Ovary (tissue), 9 donors: ENCODE results near the gene POGK. TPM values are rescaled to one million over a fixed set of nuclear protein-coding genes. Genes with fewer than 3 reads are reported as not detected.

Source experiments
- DNase-seq, 5 donors: peaks; one replicate each; pipeline ENCODE4 v3.0.0-alpha.2; 2019 to 2020
- H3K27ac ChIP-seq, 2 donors: fragments of 200-600 bp; one replicate each; pipeline versions ENCODE4 v1.5.1 to v1.8.0; 2019 to 2022
- H3K27me3 ChIP-seq: fragments of 200-600 bp; one replicate; pipeline ENCODE4 v1.8.0; 2022
- H3K36me3 ChIP-seq: fragments of 200-600 bp; sonication (generic); one replicate; pipeline ENCODE4 v1.5.1; 2019
- H3K4me1 ChIP-seq: one replicate; pipeline ENCODE4 v1.8.1; 2013; ENCODE audit warnings: mild to moderate bottlenecking, moderate library complexity; ENCODE audit not compliant: insufficient read depth
- H3K4me3 ChIP-seq: fragments of 200-600 bp; sonication (generic); one replicate; pipeline ENCODE4 v1.5.1; 2017
- H3K9me3 ChIP-seq, 2 donors: fragments of 200-600 bp in 1 of 2; sonication (generic) in 1 of 2; one replicate each; pipeline versions ENCODE4 v1.5.1 to v1.8.1; 2013 to 2019; ENCODE audit warnings: mild to moderate bottlenecking in 1 of 2, moderate library complexity in 1 of 2
- CTCF ChIP-seq, 3 donors: fragments of 450-650 bp in 2 of 3; fragments of 200-600 bp in 1 of 3; IDR thresholded peaks; one replicate each; pipeline versions ENCODE4 v1.5.1 to v1.8.0; 2016 to 2022; ENCODE audit warnings: antibody characterized with exemption in 3 of 3, mild to moderate bottlenecking in 1 of 3
- EP300 ChIP-seq: sonication (generic); formaldehyde crosslinking; IDR thresholded peaks from one replicate; pipeline ENCODE4 v1.6.1; 2017; ENCODE audit warnings: antibody characterized with exemption
- POLR2A ChIP-seq: fragments of 450-650 bp; IDR thresholded peaks from one replicate; pipeline ENCODE4 v1.6.1; 2017; ENCODE audit warnings: antibody characterized with exemption, mild to moderate bottlenecking, moderate library complexity
- WGBS, 3 donors: extraction: QIAGEN DNeasy Blood & Tissue Kit in 1 of 3; methylation state at CpG; one replicate each; pipeline versions ENCODE4 v1.1.5 to v1.1.7; 2013 to 2017; 5-methylcytosine and 5-hydroxymethylcytosine counted together
- intact Hi-C, 4 donors: fragments of 100-400 bp; cut with DNase I; formaldehyde crosslinking; loops; one replicate each; pipeline versions ENCODE4 v1.11.0 to v1.15.1; 2022 to 2023
- polyA plus RNA-seq, 2 donors: library from polyadenylated mRNA; stranded (reverse); fragments of 200-250 nt in 1 of 2; fragments of 350-450 nt in 1 of 2; fragmentation: Illumina TruSeq in 1 of 2; extraction: RNeasy Lipid Tissue Mini Kit (QIAGEN cat#74804) in 1 of 2; gene quantifications; one replicate each; pipeline ENCODE4 v1.2.3, GENCODE V29; 2013 to 2014
- total RNA-seq, 7 donors: library from RNA; depleted of rRNA in 2 of 7; stranded (reverse); fragments of >200 nt in 2 of 7; fragmentation: NEBNext Ultra II Directional in 3 of 7; extraction: Animal tissue kit (Norgen Biotek cat#: 25700) in 3 of 7; gene quantifications; one replicate each; pipeline versions ENCODE4 v1.1.0 to v1.2.4, GENCODE V29; 2016 to 2023
- donor health status: DM: no; HTN: no; CAD: no; lungs with moderate emphysema.
- donor health status: DM: no; HTN: no; CAD: no.
- donor health status: Bipolar disorder and iron deficiency.
- donor health status: DM: yes; HTN: yes; CAD: no.
- donor health status: DM: no; HTN: no; CAD: no.
- donor health status: DM: yes; HTN: yes; CAD: no.

Gene POGK
- total and polyA plus RNA-seq, 9 donors, result 12.7 to 44.5 (median 36.2) TPM

- Histone ChIP-seq H3K36me3 (no peaks in the 10 kb centered on the region), H3K4me1 (peaks cover 5% of the 10 kb centered on the region), H3K27ac (no peak overlapping the region), H3K9me3 (no peaks in the 10 kb centered on the region), H3K4me3 (peak overlapping the region; percentile 54), H3K27me3 (no peaks in the 10 kb centered on the region)
- intact Hi-C loops, result no loop called here
- TF ChIP-seq POLR2A, result no peak
- TF ChIP-seq CTCF (IDR thresholded peaks at IDR 0.05), result no peak
- 43 to 47% (median 46%) methylated on average over 16 of the region's 16 CpGs for WGBS, 3 donors
- DNase-seq, result no peak
Measured at GRCh38 chr1:166840309-166841274, 1.3 kb downstream of the POGK start.

GRCh38 chr1:166843322-166843721 lies 4.0 kb downstream of the POGK start:
- DNase-seq, result no peak
- no peak overlapping the region for H3K27ac ChIP-seq
- H3K36me3 ChIP-seq, result no peaks in the 10 kb centered on the region
- no peak overlapping the region for H3K4me3 ChIP-seq
- H3K27me3 ChIP-seq, result no peaks in the 10 kb centered on the region
- no peak for TF ChIP-seq POLR2A
- no peak for TF ChIP-seq CTCF (IDR thresholded peaks at IDR 0.05)
- TF ChIP-seq EP300, result no peak
- H3K9me3 ChIP-seq, result no peaks in the 10 kb centered on the region
- 83 to 90% (median 84%) methylated on average over 6 of the region's 6 CpGs for WGBS, 3 donors
- intact Hi-C loops, result no loop called here
- peaks cover 5% of the 10 kb centered on the region for H3K4me1 ChIP-seq

GRCh38 chr1:166843769-166844596 lies 4.7 kb downstream of the POGK start:
- intact Hi-C loops, result no loop called here
- Histone ChIP-seq H3K4me1 (peaks cover 3% of the 10 kb centered on the region), H3K4me3 (no peak overlapping the region), H3K27ac (no peak overlapping the region), H3K9me3 (no peaks in the 10 kb centered on the region), H3K27me3 (no peaks in the 10 kb centered on the region), H3K36me3 (no peaks in the 10 kb centered on the region)
- TF ChIP-seq POLR2A (no peak), CTCF (IDR thresholded peaks at IDR 0.05) (no peak), EP300 (no peak)
- DNase-seq, result no peak
- WGBS, 3 donors, result 65 to 72% (median 70%) methylated on average over 7 of the region's 7 CpGs

- no peak for TF ChIP-seq EP300
- no peak for TF ChIP-seq CTCF (IDR thresholded peaks at IDR 0.05)
- TF ChIP-seq POLR2A, result no peak
- Histone ChIP-seq H3K27me3 (no peaks in the 10 kb centered on the region), H3K4me1 (peaks cover 3% of the 10 kb centered on the region), H3K4me3 (no peak overlapping the region), H3K36me3 (no peaks in the 10 kb centered on the region), H3K9me3 (no peaks in the 10 kb centered on the region), H3K27ac (no peak overlapping the region)
- intact Hi-C loops, result no loop called here
- WGBS, 3 donors, result 36 to 44% (median 41%) methylated on average over 7 of the region's 7 CpGs
- no peak for DNase-seq
Measured at GRCh38 chr1:166844791-166845190, 5.5 kb downstream of the POGK start.
